Gastrocnemius medialis (tissue), 4 donors: ENCODE results near the gene TERF2IP. TPM values are rescaled to one million over a fixed set of nuclear protein-coding genes. Genes with fewer than 3 reads are reported as not detected.
A peak's percentile ranks its signal among the peaks of the same experiment; 100 is the strongest.

Experiments
- ATAC-seq, 2 donors: fragments of 150-250 bp; one replicate each; pipeline ENCODE4 v1.9.1; 2016
- DNase-seq, 2 donors: peaks; one replicate each; pipeline ENCODE4 v3.0.0-alpha.2; 2019
- H3K27ac ChIP-seq, 4 donors: fragments of 200-600 bp; sonication (generic); 1 replicate in 1 of 4; 2 replicates in 3 of 4; pipeline ENCODE4 v1.5.1; 2016 to 2018; ENCODE audit warnings: mild to moderate bottlenecking in 2 of 4, moderate library complexity in 1 of 4
- H3K27me3 ChIP-seq, 3 donors: fragments of 200-600 bp; sonication (generic) in 2 of 3; 1 replicate in 1 of 3; 2 replicates in 2 of 3; pipeline versions ENCODE4 v1.5.1 to v1.6.0; 2016 to 2019; ENCODE audit warnings: mild to moderate bottlenecking in 1 of 3, moderate library complexity in 1 of 3
- H3K36me3 ChIP-seq, 2 donors: fragments of 200-600 bp; sonication (generic) in 1 of 2; one replicate each; pipeline ENCODE4 v1.5.1; 2017 to 2018
- H3K4me1 ChIP-seq, 2 donors: fragments of 200-600 bp; sonication (generic) in 1 of 2; one replicate each; pipeline ENCODE4 v1.5.1; 2016 to 2017; ENCODE audit warnings: mild to moderate bottlenecking in 2 of 2
- H3K4me3 ChIP-seq, 4 donors: fragments of 200-600 bp; sonication (generic) in 3 of 4; 1 replicate in 1 of 4; 2 replicates in 3 of 4; pipeline ENCODE4 v1.5.1; 2016 to 2019; ENCODE audit warnings: mild to moderate bottlenecking in 2 of 4
- H3K9me3 ChIP-seq, 3 donors: fragments of 200-600 bp; sonication (generic) in 2 of 3; 1 replicate in 1 of 3; 2 replicates in 2 of 3; pipeline ENCODE4 v1.5.1; 2016 to 2019
- POLR2A ChIP-seq, 2 donors: fragments of 450-650 bp; IDR thresholded peaks; one replicate each; pipeline ENCODE4 v1.6.1; 2017; ENCODE audit warnings: antibody characterized with exemption in 2 of 2, mild to moderate bottlenecking in 2 of 2, moderate library complexity in 2 of 2
- in situ Hi-C, 4 donors: fragments of 200-750 bp; cut with MboI; loops; one replicate each; pipeline versions ENCODE4 v1.15.0 to v1.8.0; 2017; ENCODE audit warnings: low sequenced_read_pairs in 4 of 4
- intact Hi-C: fragments of 100-400 bp; cut with DNase I; formaldehyde crosslinking; loops from one replicate; pipeline ENCODE4 v1.15.1; 2023; ENCODE audit warnings: low total_unique reads
- total RNA-seq, 4 donors: library from RNA; depleted of rRNA; stranded (reverse); fragments of >200 nt; gene quantifications; one replicate each; pipeline versions ENCODE4 v1.1.0 to v1.2.3, GENCODE V29; 2016
- TF ChIP-seq, protein P1 (sequence below), 5 experiments: fragments of 450-650 bp in 3 of 5; fragments of 200-600 bp in 2 of 5; sonication (generic) in 2 of 5; IDR thresholded peaks in 4 of 5; conservative IDR thresholded peaks in 1 of 5; 1 replicate in 4 of 5; 2 replicates in 1 of 5; pipeline ENCODE4 v1.5.1; 2016 to 2019; ENCODE audit warnings: antibody characterized with exemption in 5 of 5, mild to moderate bottlenecking in 3 of 5, moderate library complexity in 3 of 5

Gene TERF2IP
- total RNA-seq, 4 donors from 2014 or later = 44.5 to 73.6 (median 69.7) TPM

DNA sequence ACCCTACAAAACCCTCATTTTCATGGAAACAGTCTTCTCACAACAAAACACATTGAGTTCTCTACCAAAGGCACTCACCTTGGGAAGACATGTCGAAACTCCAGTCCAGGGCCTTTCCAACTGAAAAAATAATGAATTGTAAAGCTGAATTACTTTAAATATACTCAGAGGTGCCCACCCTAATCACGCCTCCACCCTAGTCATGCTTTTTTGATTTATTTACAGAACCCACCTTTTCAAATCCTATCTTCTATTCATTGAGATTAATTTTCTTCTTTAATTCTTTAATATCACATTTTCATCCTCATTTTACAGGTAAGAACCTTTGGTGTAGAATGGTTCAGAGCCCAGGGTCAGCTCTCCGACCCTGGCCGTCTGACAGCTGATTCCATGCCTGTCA is 29.3 kb downstream of the TERF2IP start, which contains the start of gene CPHXL2:
CPHXL2 (minus strand) TSS at position 101 of the 400 bp plus-strand sequence; CDS start at position 91, 10 bp downstream.
- DNase-seq = no peak
- ATAC-seq = no peak
- TF ChIP-seq POLR2A (IDR thresholded peaks at IDR 0.05) = no peak
- TF ChIP-seq, protein P1, sequence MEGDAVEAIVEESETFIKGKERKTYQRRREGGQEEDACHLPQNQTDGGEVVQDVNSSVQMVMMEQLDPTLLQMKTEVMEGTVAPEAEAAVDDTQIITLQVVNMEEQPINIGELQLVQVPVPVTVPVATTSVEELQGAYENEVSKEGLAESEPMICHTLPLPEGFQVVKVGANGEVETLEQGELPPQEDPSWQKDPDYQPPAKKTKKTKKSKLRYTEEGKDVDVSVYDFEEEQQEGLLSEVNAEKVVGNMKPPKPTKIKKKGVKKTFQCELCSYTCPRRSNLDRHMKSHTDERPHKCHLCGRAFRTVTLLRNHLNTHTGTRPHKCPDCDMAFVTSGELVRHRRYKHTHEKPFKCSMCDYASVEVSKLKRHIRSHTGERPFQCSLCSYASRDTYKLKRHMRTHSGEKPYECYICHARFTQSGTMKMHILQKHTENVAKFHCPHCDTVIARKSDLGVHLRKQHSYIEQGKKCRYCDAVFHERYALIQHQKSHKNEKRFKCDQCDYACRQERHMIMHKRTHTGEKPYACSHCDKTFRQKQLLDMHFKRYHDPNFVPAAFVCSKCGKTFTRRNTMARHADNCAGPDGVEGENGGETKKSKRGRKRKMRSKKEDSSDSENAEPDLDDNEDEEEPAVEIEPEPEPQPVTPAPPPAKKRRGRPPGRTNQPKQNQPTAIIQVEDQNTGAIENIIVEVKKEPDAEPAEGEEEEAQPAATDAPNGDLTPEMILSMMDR (IDR thresholded peaks at IDR 0.05 in 4 of 5, conservative IDR thresholded peaks at IDR 0.05 in 1 of 5) = no peak
- in situ Hi-C loops = no loop called here
- Histone ChIP-seq H3K9me3 (no peaks in the 10 kb centered on the region), H3K27me3 (no peaks in the 10 kb centered on the region), H3K36me3 (no peaks in the 10 kb centered on the region), H3K27ac (no peak within 1 kb of the TSS), H3K4me3 (no peak within 1 kb of the TSS), H3K4me1 (no peaks in the 10 kb centered on the region)
- intact Hi-C loops = no loop called here

DNA sequence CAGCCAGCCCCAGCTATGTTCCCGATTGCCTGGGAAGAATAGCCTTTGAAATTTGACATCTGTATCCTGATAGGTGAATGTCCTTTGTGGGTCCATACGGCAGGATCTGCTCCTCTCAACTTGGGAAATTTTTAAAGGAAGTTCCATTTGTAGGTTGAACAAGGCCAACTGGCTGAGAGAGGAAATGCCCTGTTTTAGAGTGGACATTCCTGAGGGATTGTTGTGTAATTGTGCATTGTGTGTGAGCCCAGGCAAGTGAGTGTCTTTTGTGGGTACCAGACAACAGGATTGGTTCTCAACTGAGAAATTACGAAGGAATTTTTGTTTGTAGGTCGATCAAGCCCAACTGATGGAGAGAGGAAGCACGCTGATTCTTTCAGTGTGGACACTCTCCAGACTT is 31.8 kb downstream of the TERF2IP start:
- H3K36me3 ChIP-seq = no peaks in the 10 kb centered on the region
- ATAC-seq = no peak
- in situ Hi-C loops = no loop called here
- H3K27me3 ChIP-seq = no peaks in the 10 kb centered on the region
- no peak overlapping the region for H3K4me3 ChIP-seq
- TF ChIP-seq, protein P1 (IDR thresholded peaks at IDR 0.05 in 4 of 5, conservative IDR thresholded peaks at IDR 0.05 in 1 of 5) = no peak
- no peak for TF ChIP-seq POLR2A (IDR thresholded peaks at IDR 0.05)
- DNase-seq = no peak
- intact Hi-C loops = no loop called here
- no peaks in the 10 kb centered on the region for H3K9me3 ChIP-seq
- no peaks in the 10 kb centered on the region for H3K4me1 ChIP-seq
- H3K27ac ChIP-seq = peak overlapping the region in 1 of 4 donors; percentile 22

DNA sequence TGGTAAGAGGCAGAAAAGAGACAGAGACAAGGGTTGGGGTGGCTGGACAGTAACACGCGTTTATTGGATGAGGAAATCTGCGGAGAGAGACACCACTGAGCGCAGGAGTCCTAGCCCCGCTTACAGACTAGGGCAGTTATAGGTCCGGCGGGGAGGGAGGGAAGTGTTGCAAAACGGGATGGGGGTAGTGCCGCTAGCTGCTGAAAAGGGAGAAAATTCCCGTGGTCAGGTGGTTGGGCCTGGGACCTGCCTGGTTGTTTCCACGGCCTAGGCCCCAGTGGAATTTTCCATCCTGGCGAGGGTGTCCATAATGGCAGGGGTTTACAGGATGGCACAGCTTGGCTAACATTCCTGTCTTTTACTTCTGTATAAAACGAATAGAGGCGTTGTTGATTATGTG is 34.7 kb downstream of the TERF2IP start:
- H3K9me3 ChIP-seq = no peaks in the 10 kb centered on the region
- no peaks in the 10 kb centered on the region for H3K36me3 ChIP-seq
- no peaks in the 10 kb centered on the region for H3K27me3 ChIP-seq
- intact Hi-C loops = no loop called here
- H3K4me3 ChIP-seq = no peak overlapping the region
- in situ Hi-C loops = no loop called here
- TF ChIP-seq POLR2A (IDR thresholded peaks at IDR 0.05) = no peak
- TF ChIP-seq, protein P1 (IDR thresholded peaks at IDR 0.05 in 4 of 5, conservative IDR thresholded peaks at IDR 0.05 in 1 of 5) = no peak
- no peak for ATAC-seq
- DNase-seq = no peak
- H3K4me1 ChIP-seq = peaks cover 0 to 3% of the 10 kb centered on the region in 2 donors
- H3K27ac ChIP-seq = no peak overlapping the region

DNA sequence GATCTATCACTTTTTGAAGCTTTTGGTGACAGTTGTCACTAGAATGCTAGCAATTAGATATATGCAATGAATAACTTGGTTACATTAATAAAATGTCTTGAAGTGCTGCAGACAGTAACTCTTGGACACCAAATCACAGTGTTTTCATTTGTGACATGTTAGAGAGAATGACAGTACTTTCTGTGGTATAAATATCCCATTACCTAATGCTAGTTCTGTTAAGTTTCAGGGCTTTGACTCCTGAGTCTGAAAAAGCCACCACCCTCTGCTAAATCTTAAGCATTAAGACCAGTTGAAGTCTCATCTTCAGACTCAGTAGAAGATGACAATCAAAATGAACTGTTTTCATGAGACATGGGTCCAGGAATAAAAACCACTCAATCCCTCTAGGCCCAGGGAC is 39.8 kb downstream of the TERF2IP start:
- in situ Hi-C loops = no loop called here
- TF ChIP-seq, protein P1 (IDR thresholded peaks at IDR 0.05 in 4 of 5, conservative IDR thresholded peaks at IDR 0.05 in 1 of 5) = no peak
- TF ChIP-seq POLR2A (IDR thresholded peaks at IDR 0.05) = no peak

DNA sequence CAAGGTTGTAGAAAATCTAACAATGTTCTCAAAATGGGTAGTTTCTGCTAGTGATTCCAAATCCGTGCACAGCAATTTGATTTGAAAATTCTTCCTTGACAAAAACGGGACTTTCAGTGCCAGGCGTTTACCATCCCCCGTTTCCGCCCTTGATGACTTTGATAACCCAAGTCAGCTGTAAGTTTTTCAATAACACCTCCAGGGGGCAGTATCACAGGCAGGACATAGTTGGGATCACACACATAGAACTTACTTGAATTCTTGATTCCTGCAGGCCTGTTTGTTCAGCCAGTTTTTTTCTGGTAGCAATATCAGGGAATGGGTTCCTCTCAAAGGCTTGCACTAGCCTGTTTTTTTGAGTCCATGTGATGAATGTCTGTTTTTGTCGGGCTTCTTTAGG is 48.1 kb downstream of the TERF2IP start:
- no peak overlapping the region for H3K4me3 ChIP-seq
- H3K4me1 ChIP-seq = no peaks in the 10 kb centered on the region
- TF ChIP-seq POLR2A (IDR thresholded peaks at IDR 0.05) = no peak
- TF ChIP-seq, protein P1 (IDR thresholded peaks at IDR 0.05 in 4 of 5, conservative IDR thresholded peaks at IDR 0.05 in 1 of 5) = no peak
- intact Hi-C loops = no loop called here
- no peaks in the 10 kb centered on the region for H3K27me3 ChIP-seq
- H3K36me3 ChIP-seq = no peaks in the 10 kb centered on the region
- in situ Hi-C loops = no loop called here
- no peak overlapping the region for H3K27ac ChIP-seq
- DNase-seq (no peak), ATAC-seq (no peak)
- H3K9me3 ChIP-seq = no peaks in the 10 kb centered on the region

More for the DNA sequence above, 39.8 kb downstream of the TERF2IP start:
- no peaks in the 10 kb centered on the region for H3K27me3 ChIP-seq
- H3K4me3 ChIP-seq = no peak overlapping the region
- DNase-seq (no peak), ATAC-seq (no peak)
- H3K9me3 ChIP-seq = no peaks in the 10 kb centered on the region
- intact Hi-C loops = no loop called here
- no peak overlapping the region for H3K27ac ChIP-seq
- peaks cover 0 to 6% of the 10 kb centered on the region in 2 donors for H3K4me1 ChIP-seq
- no peaks in the 10 kb centered on the region for H3K36me3 ChIP-seq
